Superior temporal gyrus (tissue), 1 donor: ENCODE measurements around the gene VEGFA.

Source experiments
- DNase-seq: peaks from one replicate; pipeline ENCODE4 v3.0.0-alpha.2; 2016; ENCODE audit errors: extremely low spot score

Gene VEGFA

GRCh38 chr6:43785220-43785752 is 15.3 kb downstream of the VEGFA start:
- DNase-seq = no peak

- no peak for DNase-seq
Observed at GRCh38 chr6:43785904-43786303, 15.9 kb downstream of the VEGFA start.

- DNase-seq = no peak
Observed at GRCh38 chr6:43786664-43787329, 16.8 kb downstream of the VEGFA start.

DNA sequence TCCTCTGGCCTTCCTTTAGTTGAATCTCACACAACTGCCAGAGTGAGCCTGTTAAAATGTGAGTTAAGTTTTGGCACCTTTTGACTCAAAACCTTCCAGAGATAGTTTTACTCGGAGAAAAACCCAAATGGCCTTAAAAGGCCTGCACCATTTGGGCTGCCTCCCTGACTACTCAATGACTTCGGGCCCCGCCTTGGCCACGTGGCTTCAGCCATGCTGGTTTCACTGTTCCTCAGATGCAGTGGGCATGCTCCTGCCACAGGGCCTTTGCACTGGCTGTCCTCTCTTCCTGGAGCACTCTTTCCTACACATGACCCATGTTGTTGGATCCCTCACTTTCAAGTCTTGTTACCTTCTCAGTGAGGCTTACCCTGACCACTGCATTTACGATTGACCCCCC is 18.3 kb downstream of the VEGFA start:
- DNase-seq = no peak

- DNase-seq = no peak
Observed at GRCh38 chr6:43789447-43789846, 19.4 kb downstream of the VEGFA start.

DNA sequence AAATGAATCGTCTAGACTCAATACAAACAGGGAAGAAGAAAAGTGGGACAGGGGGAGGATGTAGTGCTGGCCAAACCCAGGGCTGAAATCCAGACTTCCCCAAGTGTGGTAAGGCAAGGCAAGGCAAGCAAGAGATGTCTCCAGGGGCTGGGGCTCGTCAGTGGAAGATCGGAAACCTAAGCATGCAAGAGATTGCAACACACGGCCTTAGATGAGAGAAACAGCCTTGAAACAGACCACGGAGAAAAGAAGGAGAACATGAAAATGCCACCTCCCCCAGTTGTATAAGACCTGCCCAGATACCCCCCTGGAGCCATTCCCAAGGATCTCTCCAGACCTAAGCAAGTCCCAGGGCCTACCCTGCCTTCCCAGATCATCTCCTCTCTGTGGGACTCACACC is 20.0 kb downstream of the VEGFA start:
- DNase-seq = no peak

DNA sequence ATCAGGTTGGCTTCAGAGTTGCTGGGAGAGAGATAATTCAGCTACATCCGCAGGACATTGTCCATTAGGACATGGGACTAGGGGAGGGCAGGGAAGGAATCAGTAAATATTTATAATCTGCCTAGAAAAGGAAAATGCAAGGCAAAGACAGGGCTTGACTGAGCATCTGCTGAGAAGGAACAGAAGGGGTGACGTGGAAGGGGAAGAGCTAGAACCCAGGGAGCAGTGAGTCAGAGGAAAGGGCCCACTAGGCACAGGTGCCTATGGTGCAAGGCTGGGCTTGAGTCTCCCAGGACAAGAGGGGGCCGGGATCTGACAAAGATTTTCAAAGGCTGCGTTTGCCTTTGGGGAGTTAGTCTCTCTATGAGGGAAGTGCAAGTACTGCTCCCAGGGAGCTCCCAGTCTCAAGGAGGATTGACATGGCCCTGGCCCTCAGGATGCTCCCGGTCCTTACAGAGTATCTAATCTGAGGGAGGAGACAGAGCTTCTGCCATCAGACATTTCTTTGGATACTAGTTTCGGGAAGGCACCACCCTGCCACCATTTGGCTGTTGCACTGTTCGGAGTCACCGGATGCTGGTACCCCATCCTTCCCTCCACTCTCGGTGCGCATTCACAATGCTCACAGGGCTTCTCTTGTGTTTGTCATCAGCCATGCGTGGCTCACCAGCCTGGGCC is 21.9 kb downstream of the VEGFA start:
- DNase-seq = no peak

DNA sequence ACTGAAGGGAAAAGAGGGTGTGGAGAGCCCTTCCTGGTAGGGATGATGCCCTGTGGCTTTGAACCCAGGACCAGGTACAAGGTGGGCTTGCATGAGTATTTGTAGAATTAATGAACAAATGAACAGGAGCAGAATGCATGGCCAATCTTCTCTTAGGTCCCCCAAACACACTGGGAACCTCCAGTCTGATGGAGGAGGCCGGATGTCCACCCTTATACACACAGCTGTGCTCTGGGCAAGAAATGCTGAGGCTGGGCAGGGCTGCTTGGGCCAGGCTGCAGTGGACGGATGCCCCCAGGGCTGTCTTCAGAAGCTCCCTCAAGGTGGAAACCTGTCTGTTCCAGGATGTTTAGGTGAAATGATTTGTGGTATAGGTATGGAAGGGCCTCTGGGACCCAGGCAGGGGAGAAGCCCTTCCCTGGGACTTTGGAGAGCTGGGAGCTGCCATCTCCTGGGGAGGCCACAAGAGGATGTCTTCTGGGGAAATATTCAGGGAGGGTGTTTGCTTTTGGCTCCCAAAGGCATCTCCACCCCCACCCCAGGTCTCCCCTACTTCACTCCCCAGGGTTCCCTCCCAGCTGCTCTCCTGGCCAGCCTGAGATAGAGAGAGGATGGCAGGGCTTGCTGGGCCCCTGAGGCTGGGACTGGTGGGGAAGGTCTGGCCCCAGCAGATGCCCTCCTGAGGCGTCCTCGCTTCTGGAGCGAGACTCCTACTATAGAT is 23.3 kb downstream of the VEGFA start:
- no peak for DNase-seq

GRCh38 chr6:43793875-43794242 is 23.8 kb downstream of the VEGFA start:
- no peak for DNase-seq

DNA sequence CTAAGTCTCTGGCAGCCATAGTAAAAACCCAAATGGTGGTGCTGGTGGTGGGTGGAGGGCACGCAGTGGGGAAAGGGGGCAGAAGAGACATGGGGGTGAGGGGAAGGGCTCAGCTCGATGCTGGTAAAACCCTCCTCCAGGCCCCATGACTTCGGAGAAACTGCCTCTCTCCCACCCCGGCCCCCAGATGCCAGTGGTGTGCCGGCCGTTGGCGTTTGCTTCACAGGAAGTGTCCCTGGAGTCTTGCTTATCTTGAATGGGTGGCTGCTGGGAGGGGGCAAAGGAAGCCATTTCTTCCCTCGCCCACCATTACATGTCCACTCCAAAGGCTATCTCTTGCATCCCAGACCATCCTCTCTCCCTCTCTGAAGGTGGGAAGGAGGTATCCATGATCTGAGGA is 25.4 kb downstream of the VEGFA start:
- no peak for DNase-seq

GRCh38 chr6:43796168-43796567 is 26.2 kb downstream of the VEGFA start:
- DNase-seq = no peak

- no peak for DNase-seq
Observed at GRCh38 chr6:43796903-43797890, 27.2 kb downstream of the VEGFA start.

- DNase-seq = no peak
Observed at GRCh38 chr6:43797919-43798318, 27.9 kb downstream of the VEGFA start.

GRCh38 chr6:43798688-43799444 is 28.9 kb downstream of the VEGFA start:
- no peak for DNase-seq

GRCh38 chr6:43799551-43800297 is 29.7 kb downstream of the VEGFA start:
- DNase-seq = no peak

DNA sequence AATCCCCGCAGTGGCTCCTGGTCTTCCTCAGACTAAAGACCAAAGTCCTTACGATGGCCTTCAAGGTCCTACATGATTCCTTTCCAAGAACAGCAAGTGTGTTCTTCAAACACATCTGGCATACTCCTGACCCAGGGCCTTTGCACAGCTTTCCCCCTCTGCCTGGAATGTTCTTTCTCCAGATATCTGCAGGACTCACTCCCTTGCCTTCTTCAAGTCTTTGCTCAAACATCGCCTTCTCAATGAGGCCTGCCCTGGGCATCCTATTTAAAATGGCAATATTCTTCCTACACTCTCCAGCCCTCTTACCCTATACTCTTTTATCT is 30.2 kb downstream of the VEGFA start:
- DNase-seq = no peak

GRCh38 chr6:43800746-43801494 is 30.9 kb downstream of the VEGFA start:
- no peak for DNase-seq

DNA sequence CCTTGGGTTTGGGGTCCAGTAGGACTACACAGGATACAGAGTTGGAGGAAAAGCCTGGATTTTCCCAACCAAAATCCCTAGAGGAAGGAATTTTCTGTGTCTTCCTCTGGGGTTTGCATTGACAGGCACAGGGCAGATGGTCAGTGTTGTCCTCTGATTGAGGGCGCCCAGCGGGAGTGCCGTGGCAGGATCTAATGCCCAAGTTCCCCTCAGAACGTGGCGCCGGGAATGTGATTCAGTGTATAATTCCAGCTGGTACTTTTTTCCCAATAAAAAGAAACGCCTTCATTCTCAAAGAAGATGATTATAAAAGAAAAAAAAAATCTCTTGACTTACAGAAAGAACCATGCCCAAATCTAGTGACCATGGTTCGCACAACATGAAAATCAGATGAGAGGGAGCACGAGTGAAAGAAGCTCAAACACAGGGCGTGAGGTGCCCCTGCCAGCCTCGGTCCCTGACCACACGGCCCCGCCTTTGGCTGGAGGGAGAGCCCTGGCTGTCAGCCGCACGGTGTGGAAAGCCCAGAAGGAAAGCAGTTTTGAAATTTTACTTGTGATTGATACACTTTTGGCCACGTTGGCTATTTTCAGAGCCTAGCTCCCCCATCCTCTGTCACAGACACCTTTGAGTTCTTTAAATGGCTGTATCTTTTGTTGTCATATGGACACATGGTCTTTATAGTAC is 31.6 kb downstream of the VEGFA start:
- no peak for DNase-seq
